Transverse colon (tissue), 4 donors: Measurements from ENCODE around the gene PRR20C.
"Not testable (repeated sequence)": the region's sequence is repeated elsewhere in the genome, so short reads cannot be mapped to it uniquely, and the experiment has no call there.

Experiments
- CTCF ChIP-seq, 5 experiments: fragments of 200-600 bp in 3 of 5; fragments of 450-650 bp in 2 of 5; sonication (generic) in 3 of 5; IDR thresholded peaks; 1 replicate in 2 of 5; 2 replicates in 3 of 5; pipeline ENCODE4 v1.5.1; 2016 to 2017; ENCODE audit warnings: antibody characterized with exemption in 5 of 5, inconsistent platforms in 3 of 5, mild to moderate bottlenecking in 2 of 5, moderate library complexity in 1 of 5
- EP300 ChIP-seq: sonication (generic); formaldehyde crosslinking; IDR thresholded peaks from one replicate; pipeline ENCODE4 v1.6.1; 2017; ENCODE audit warnings: antibody characterized with exemption, low read depth
- POLR2A ChIP-seq: fragments of 450-650 bp; IDR thresholded peaks from one replicate; pipeline ENCODE4 v1.6.1; 2016; ENCODE audit warnings: antibody characterized with exemption, mild to moderate bottlenecking, moderate library complexity
- POLR2AphosphoS5 ChIP-seq, 3 donors: sonication (generic); formaldehyde crosslinking; IDR thresholded peaks; one replicate each; pipeline ENCODE4 v1.6.1; 2016; ENCODE audit warnings: antibody characterized with exemption in 3 of 3

GRCh38 chr13:57160332-57160731 lies 6.5 kb downstream of the PRR20C start, which contains the start of gene PRR20D:
- not testable (repeated sequence) for TF ChIP-seq POLR2AphosphoS5 (IDR thresholded peaks at IDR 0.05); CTCF (IDR thresholded peaks at IDR 0.05); EP300; POLR2A
